ENCODE data around the gene FXYD1. TPM values are rescaled to one million over a fixed set of nuclear protein-coding genes. Genes with fewer than 3 reads are reported as not detected.
A peak's percentile ranks its signal among the peaks of the same experiment; 100 is the strongest.
"Not testable (repeated sequence)": the region's sequence is repeated elsewhere in the genome, so short reads cannot be mapped to it uniquely, and the experiment has no call there.

Gene FXYD1
- polyA plus RNA-seq, 12 donors = 102 to 315 (median 204) TPM; not detected in 1

- DNase-seq = peak; percentile 74
Observed at GRCh38 chr19:35140962-35141836, 2.6 kb downstream of the FXYD1 start.

- DNase-seq = no peak
Observed at GRCh38 chr19:35141837-35142605, 3.4 kb downstream of the FXYD1 start.

GRCh38 chr19:35142606-35143230 lies 4.1 kb downstream of the FXYD1 start:
- DNase-seq = no peak

- DNase-seq = no peak
Observed at GRCh38 chr19:35143231-35143715, 4.6 kb downstream of the FXYD1 start, which contains the start of gene FXYD7. TSS of gene FXYD7 (plus strand) at chr19:35143255. CDS start at chr19:35143334, 79 bp downstream.

- DNase-seq = no peak
Observed at GRCh38 chr19:35143818-35144217, 5.2 kb downstream of the FXYD1 start.

- DNase-seq = no peak
Observed at GRCh38 chr19:35144259-35144599, 5.6 kb downstream of the FXYD1 start.

- DNase-seq = no peak
Observed at GRCh38 chr19:35144600-35145436, 6.2 kb downstream of the FXYD1 start.

- no peak for DNase-seq
Observed at GRCh38 chr19:35146746-35147459, 8.3 kb downstream of the FXYD1 start.

GRCh38 chr19:35149463-35149862 lies 10.8 kb downstream of the FXYD1 start:
- no peak for DNase-seq

GRCh38 chr19:35150445-35150844 lies 11.8 kb downstream of the FXYD1 start:
- DNase-seq = no peak

- no peak for DNase-seq
Observed at GRCh38 chr19:35151273-35152065, 12.8 kb downstream of the FXYD1 start.

- DNase-seq = not testable (repeated sequence)
Observed at GRCh38 chr19:35153129-35153522, 14.5 kb downstream of the FXYD1 start.

- no peak for DNase-seq
Observed at GRCh38 chr19:35153701-35154524, 15.3 kb downstream of the FXYD1 start.

- DNase-seq = peak; percentile 45
Observed at GRCh38 chr19:35154525-35155406, 16.1 kb downstream of the FXYD1 start, which contains the start of gene FXYD5. TSS of gene FXYD5 (plus strand) at chr19:35154735. CDS start at chr19:35155551, 816 bp downstream.

- no peak for DNase-seq
Observed at GRCh38 chr19:35155441-35155840, 16.8 kb downstream of the FXYD1 start.

GRCh38 chr19:35155981-35156672 lies 17.5 kb downstream of the FXYD1 start:
- no peak for DNase-seq

- DNase-seq = no peak
Observed at GRCh38 chr19:35156673-35157014, 18.0 kb downstream of the FXYD1 start.
